HEK293 (cell line): ENCODE measurements around the gene ZIC5.

Source experiments
- BCL11A ChIP-seq: fragments of 450-650 bp; formaldehyde crosslinking; IDR thresholded peaks from 2 replicates; pipeline ENCODE4 v1.5.1; 2016; ENCODE audit warnings: low read depth, missing biosample characterization, missing genetic modification characterization
- EGR2 ChIP-seq: fragments of 450-650 bp; formaldehyde crosslinking; IDR thresholded peaks from 2 replicates; pipeline ENCODE4 v1.5.1; 2016; ENCODE audit warnings: low read depth, missing biosample characterization, missing genetic modification characterization
- GFI1B ChIP-seq: fragments of 450-650 bp; formaldehyde crosslinking; IDR thresholded peaks from 2 replicates; pipeline ENCODE4 v1.5.1; 2016; ENCODE audit warnings: missing biosample characterization, missing genetic modification characterization
- GLIS2 ChIP-seq: fragments of 450-650 bp; formaldehyde crosslinking; IDR thresholded peaks from 2 replicates; pipeline ENCODE4 v1.5.1; 2016; ENCODE audit warnings: missing biosample characterization, missing genetic modification characterization
- IKZF3 ChIP-seq: fragments of 450-650 bp; IDR thresholded peaks from 2 replicates; pipeline ENCODE4 v1.5.0; 2018; ENCODE audit warnings: missing biosample characterization, mild to moderate bottlenecking, missing genetic modification characterization, moderate library complexity
- KLF16 ChIP-seq: fragments of 450-650 bp; formaldehyde crosslinking; IDR thresholded peaks from 2 replicates; pipeline ENCODE4 v1.5.1; 2017; ENCODE audit warnings: missing biosample characterization, missing genetic modification characterization
- KLF8 ChIP-seq: fragments of 450-650 bp; formaldehyde crosslinking; IDR thresholded peaks from 2 replicates; pipeline ENCODE4 v1.5.1; 2016; ENCODE audit warnings: missing biosample characterization, missing genetic modification characterization
- MEIS1 ChIP-seq: sonication (generic); formaldehyde crosslinking; IDR thresholded peaks from 2 replicates; pipeline ENCODE4 v1.8.1; 2022; ENCODE audit warnings: missing genetic modification reagents, mild to moderate bottlenecking, borderline replicate concordance
- MYNN ChIP-seq: fragments of 450-650 bp; formaldehyde crosslinking; IDR thresholded peaks from 2 replicates; pipeline ENCODE4 v1.5.1; 2016; ENCODE audit warnings: missing biosample characterization, missing genetic modification characterization, borderline replicate concordance
- PRDM1 ChIP-seq: fragments of 450-650 bp; formaldehyde crosslinking; IDR thresholded peaks from 2 replicates; pipeline ENCODE4; 2016; ENCODE audit warnings: missing biosample characterization, missing genetic modification characterization
- YY1 ChIP-seq: fragments of 450-650 bp; formaldehyde crosslinking; IDR thresholded peaks from 2 replicates; pipeline ENCODE4 v1.5.1; 2018; ENCODE audit warnings: missing biosample characterization, missing genetic modification characterization
- ZBTB7A ChIP-seq: fragments of 450-650 bp; formaldehyde crosslinking; IDR thresholded peaks from 2 replicates; pipeline ENCODE4 v1.5.1; 2016; ENCODE audit warnings: low read depth, missing biosample characterization, missing genetic modification characterization
- ZFP41 ChIP-seq: fragments of 450-650 bp; formaldehyde crosslinking; IDR thresholded peaks from 2 replicates; pipeline ENCODE4 v1.5.1; 2016; ENCODE audit warnings: missing biosample characterization, missing genetic modification characterization, borderline replicate concordance
- ZNF146 ChIP-seq: fragments of 450-650 bp; formaldehyde crosslinking; IDR thresholded peaks from 2 replicates; pipeline ENCODE4 v1.5.1; 2016; ENCODE audit warnings: missing biosample characterization, missing genetic modification characterization
- ZNF169 ChIP-seq: fragments of 450-650 bp; formaldehyde crosslinking; IDR thresholded peaks from 2 replicates; pipeline ENCODE4 v1.5.1; 2016; ENCODE audit warnings: missing biosample characterization, missing genetic modification characterization
- ZNF174 ChIP-seq: fragments of 450-650 bp; formaldehyde crosslinking; IDR thresholded peaks from 2 replicates; pipeline ENCODE4 v1.5.0; 2017; ENCODE audit warnings: missing biosample characterization, mild to moderate bottlenecking, missing genetic modification characterization
- ZNF248 ChIP-seq: fragments of 450-650 bp; formaldehyde crosslinking; IDR thresholded peaks from 2 replicates; pipeline ENCODE4 v1.5.1; 2017; ENCODE audit warnings: missing biosample characterization, missing genetic modification characterization
- ZNF292 ChIP-seq: fragments of 450-650 bp; formaldehyde crosslinking; IDR thresholded peaks from 2 replicates; pipeline ENCODE4 v1.5.1; 2016; ENCODE audit warnings: low read depth, missing biosample characterization, missing genetic modification characterization, borderline replicate concordance
- ZNF324 ChIP-seq: fragments of 450-650 bp; formaldehyde crosslinking; IDR thresholded peaks from 2 replicates; pipeline ENCODE4 v1.5.1; 2016; ENCODE audit warnings: missing biosample characterization, missing genetic modification characterization
- ZNF335 ChIP-seq: fragments of 450-650 bp; formaldehyde crosslinking; conservative IDR thresholded peaks from 2 replicates; pipeline ENCODE4 v1.5.1; 2016; ENCODE audit warnings: missing biosample characterization, missing genetic modification characterization
- ZNF354C ChIP-seq: fragments of 450-650 bp; formaldehyde crosslinking; IDR thresholded peaks from 2 replicates; pipeline ENCODE4 v1.5.1; 2016; ENCODE audit warnings: missing biosample characterization, missing genetic modification characterization, low read depth, borderline replicate concordance
- ZNF394 ChIP-seq: fragments of 450-650 bp; formaldehyde crosslinking; IDR thresholded peaks from 2 replicates; pipeline ENCODE4 v1.5.1; 2016; ENCODE audit warnings: missing biosample characterization, missing genetic modification characterization, mild to moderate bottlenecking, moderate library complexity, borderline replicate concordance
- ZNF426 ChIP-seq: fragments of 450-650 bp; formaldehyde crosslinking; IDR thresholded peaks from 2 replicates; pipeline ENCODE4 v1.5.1; 2017; ENCODE audit warnings: missing biosample characterization, missing genetic modification characterization, mild to moderate bottlenecking, inconsistent platforms, moderate library complexity
- ZNF433 ChIP-seq: fragments of 450-650 bp; formaldehyde crosslinking; IDR thresholded peaks from 2 replicates; pipeline ENCODE4 v1.5.1; 2016; ENCODE audit warnings: missing biosample characterization, missing genetic modification characterization, low read depth
- ZNF501 ChIP-seq: fragments of 450-650 bp; formaldehyde crosslinking; IDR thresholded peaks from 2 replicates; pipeline ENCODE4 v1.5.1; 2016; ENCODE audit warnings: missing biosample characterization, missing genetic modification characterization
- ZNF529 ChIP-seq: fragments of 450-650 bp; formaldehyde crosslinking; IDR thresholded peaks from 2 replicates; pipeline ENCODE4 v1.5.1; 2017; ENCODE audit warnings: missing genetic modification characterization, missing biosample characterization; ENCODE audit not compliant: insufficient replicate concordance
- ZNF544 ChIP-seq: fragments of 450-650 bp; formaldehyde crosslinking; IDR thresholded peaks from 2 replicates; pipeline ENCODE4 v1.5.0; 2017; ENCODE audit warnings: missing biosample characterization, missing genetic modification characterization
- ZNF548 ChIP-seq: fragments of 450-650 bp; formaldehyde crosslinking; IDR thresholded peaks from 2 replicates; pipeline ENCODE4 v1.5.1; 2016; ENCODE audit warnings: missing biosample characterization, missing genetic modification characterization
- ZNF555 ChIP-seq: fragments of 450-650 bp; formaldehyde crosslinking; conservative IDR thresholded peaks from 2 replicates; pipeline ENCODE4 v1.5.1; 2017; ENCODE audit warnings: missing biosample characterization, mild to moderate bottlenecking, missing genetic modification characterization, inconsistent platforms
- ZNF558 ChIP-seq: fragments of 450-650 bp; formaldehyde crosslinking; IDR thresholded peaks from 2 replicates; pipeline ENCODE4 v1.5.1; 2016; ENCODE audit warnings: missing biosample characterization, missing genetic modification characterization
- ZNF560 ChIP-seq: fragments of 450-650 bp; formaldehyde crosslinking; IDR thresholded peaks from 2 replicates; pipeline ENCODE4 v1.5.1; 2017; ENCODE audit warnings: missing biosample characterization, missing genetic modification characterization, borderline replicate concordance
- ZNF585B ChIP-seq: fragments of 450-650 bp; formaldehyde crosslinking; IDR thresholded peaks from 2 replicates; pipeline ENCODE4 v1.5.1; 2016; ENCODE audit warnings: missing biosample characterization, missing genetic modification characterization
- ZNF600 ChIP-seq: fragments of 450-650 bp; formaldehyde crosslinking; IDR thresholded peaks from 2 replicates; pipeline ENCODE4 v1.5.1; 2016; ENCODE audit warnings: missing biosample characterization, missing genetic modification characterization
- ZNF629 ChIP-seq: fragments of 450-650 bp; formaldehyde crosslinking; IDR thresholded peaks from 2 replicates; pipeline ENCODE4 v1.5.1; 2017; ENCODE audit warnings: missing biosample characterization, missing genetic modification characterization
- ZNF747 ChIP-seq: fragments of 450-650 bp; formaldehyde crosslinking; IDR thresholded peaks from 2 replicates; pipeline ENCODE4 v1.5.1; 2016; ENCODE audit warnings: missing biosample characterization, missing genetic modification characterization
- ZNF768 ChIP-seq: fragments of 450-650 bp; formaldehyde crosslinking; IDR thresholded peaks from 2 replicates; pipeline ENCODE4 v1.5.1; 2018; ENCODE audit warnings: missing biosample characterization, mild to moderate bottlenecking, missing genetic modification characterization
- ZNF792 ChIP-seq: fragments of 450-650 bp; formaldehyde crosslinking; IDR thresholded peaks from 2 replicates; pipeline ENCODE4 v1.5.1; 2016; ENCODE audit warnings: missing biosample characterization, missing genetic modification characterization
- ZNF837 ChIP-seq: fragments of 450-650 bp; formaldehyde crosslinking; IDR thresholded peaks from 2 replicates; pipeline ENCODE4 v1.5.1; 2016; ENCODE audit warnings: missing biosample characterization, missing genetic modification characterization
- TF ChIP-seq, protein P1 (sequence below): fragments of 450-650 bp; formaldehyde crosslinking; IDR thresholded peaks from 2 replicates; pipeline ENCODE4 v1.5.1; 2017; ENCODE audit warnings: missing biosample characterization, missing genetic modification characterization
- TF ChIP-seq, protein P2 (sequence below): fragments of 450-650 bp; formaldehyde crosslinking; IDR thresholded peaks from 2 replicates; pipeline ENCODE4 v1.5.1; 2017; ENCODE audit warnings: missing biosample characterization, missing genetic modification characterization

The ZIC5 gene

DNA sequence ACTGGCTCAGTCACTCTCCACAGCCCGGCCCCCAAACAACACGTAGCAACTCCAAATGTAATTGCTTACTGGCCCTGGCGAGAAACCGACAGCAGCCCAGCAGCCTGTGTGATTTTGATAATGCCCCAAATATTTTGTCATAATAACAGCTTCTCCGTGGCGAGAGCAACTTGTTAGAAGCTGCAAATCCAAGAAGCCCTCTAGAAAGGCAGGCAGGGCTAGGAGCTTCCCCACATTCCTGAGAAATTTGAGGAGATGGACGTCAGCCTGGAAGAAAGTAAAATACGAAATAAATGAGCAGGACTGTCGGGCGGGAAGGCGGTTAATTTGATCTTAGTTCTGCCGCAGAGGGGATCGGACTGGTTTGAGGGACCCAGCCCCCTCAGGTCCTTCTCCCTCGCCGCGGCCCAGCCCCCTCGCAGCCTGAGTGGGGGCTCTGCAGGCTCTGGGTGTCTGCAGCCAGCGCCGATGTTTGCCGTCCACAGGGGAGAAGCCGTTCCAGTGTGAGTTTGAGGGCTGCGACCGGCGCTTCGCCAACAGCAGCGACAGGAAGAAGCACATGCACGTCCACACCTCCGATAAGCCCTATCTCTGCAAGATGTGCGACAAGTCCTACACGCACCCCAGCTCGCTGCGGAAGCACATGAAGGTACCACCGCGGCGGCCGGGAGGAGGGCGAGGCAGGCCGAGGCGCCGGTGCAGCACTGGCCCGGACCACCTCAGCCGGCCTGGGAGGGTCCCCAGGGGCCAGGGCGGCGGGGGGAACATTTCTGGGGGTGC, 13.1 kb upstream of the ZIC5 start (continued):
- TF ChIP-seq ZNF292 (tag by site-specific recombination), result no peak
- no peak for TF ChIP-seq YY1 (tag by site-specific recombination)
- no peak for TF ChIP-seq ZNF792
- no peak for TF ChIP-seq ZNF146 (tag by site-specific recombination)
- TF ChIP-seq KLF8 (tag by site-specific recombination), result 0 out of 2 replicates have a peak, but pooled peaks have one; percentile 20
- no peak for TF ChIP-seq ZNF169 (tag by site-specific recombination)
- TF ChIP-seq GFI1B (tag by site-specific recombination), result no peak
- TF ChIP-seq ZNF747 (tag by site-specific recombination), result no peak
- no peak for TF ChIP-seq ZNF248 (tag by site-specific recombination)
- TF ChIP-seq ZNF335 (tag by site-specific recombination), result no peak
- TF ChIP-seq ZNF501 (tag by site-specific recombination), result 0 out of 2 replicates have a peak, but pooled peaks have one; percentile 36
- TF ChIP-seq MEIS1 (CRISPR knock-in tag), result no peak
- no peak for TF ChIP-seq ZNF837
- TF ChIP-seq ZBTB7A (tag by site-specific recombination), result peak; percentile 78; the same call in 1 of the 2 replicates
- no peak for TF ChIP-seq BCL11A
- no peak for TF ChIP-seq KLF16
- no peak for TF ChIP-seq ZFP41 (tag by site-specific recombination)
- no peak for TF ChIP-seq ZNF433 (tag by site-specific recombination)
- TF ChIP-seq ZNF426 (tag by site-specific recombination), result no peak
- TF ChIP-seq PRDM1, result peak; percentile 44
- TF ChIP-seq ZNF529 (tag by site-specific recombination), result no peak
- TF ChIP-seq ZNF585B (tag by site-specific recombination), result no peak
- no peak for TF ChIP-seq ZNF324
- TF ChIP-seq EGR2 (tag by site-specific recombination), result no peak
- TF ChIP-seq ZNF548, result no peak
- no peak for TF ChIP-seq ZNF558 (tag by site-specific recombination)
- no peak for TF ChIP-seq ZNF354C
- TF ChIP-seq ZNF629 (tag by site-specific recombination), result no peak
- TF ChIP-seq ZNF600, result peak; percentile 92
- TF ChIP-seq ZNF768 (tag by site-specific recombination), result no peak
- no peak for TF ChIP-seq ZNF555 (tag by site-specific recombination)
- peak; percentile 93; the same call in 1 of the 2 replicates for TF ChIP-seq GLIS2 (tag by site-specific recombination)
- TF ChIP-seq ZNF394 (tag by site-specific recombination), result 0 out of 2 replicates have a peak, but pooled peaks have one; percentile 38
- peak; percentile 25; the same call in 1 of the 2 replicates for TF ChIP-seq IKZF3 (tag by site-specific recombination)
- no peak for TF ChIP-seq ZNF560 (tag by site-specific recombination)
- no peak for TF ChIP-seq MYNN (tag by site-specific recombination)
- TF ChIP-seq ZNF174 (tag by site-specific recombination), result no peak
- TF ChIP-seq, protein P1, sequence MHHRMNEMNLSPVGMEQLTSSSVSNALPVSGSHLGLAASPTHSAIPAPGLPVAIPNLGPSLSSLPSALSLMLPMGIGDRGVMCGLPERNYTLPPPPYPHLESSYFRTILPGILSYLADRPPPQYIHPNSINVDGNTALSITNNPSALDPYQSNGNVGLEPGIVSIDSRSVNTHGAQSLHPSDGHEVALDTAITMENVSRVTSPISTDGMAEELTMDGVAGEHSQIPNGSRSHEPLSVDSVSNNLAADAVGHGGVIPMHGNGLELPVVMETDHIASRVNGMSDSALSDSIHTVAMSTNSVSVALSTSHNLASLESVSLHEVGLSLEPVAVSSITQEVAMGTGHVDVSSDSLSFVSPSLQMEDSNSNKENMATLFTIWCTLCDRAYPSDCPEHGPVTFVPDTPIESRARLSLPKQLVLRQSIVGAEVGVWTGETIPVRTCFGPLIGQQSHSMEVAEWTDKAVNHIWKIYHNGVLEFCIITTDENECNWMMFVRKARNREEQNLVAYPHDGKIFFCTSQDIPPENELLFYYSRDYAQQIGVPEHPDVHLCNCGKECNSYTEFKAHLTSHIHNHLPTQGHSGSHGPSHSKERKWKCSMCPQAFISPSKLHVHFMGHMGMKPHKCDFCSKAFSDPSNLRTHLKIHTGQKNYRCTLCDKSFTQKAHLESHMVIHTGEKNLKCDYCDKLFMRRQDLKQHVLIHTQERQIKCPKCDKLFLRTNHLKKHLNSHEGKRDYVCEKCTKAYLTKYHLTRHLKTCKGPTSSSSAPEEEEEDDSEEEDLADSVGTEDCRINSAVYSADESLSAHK, result no peak
- TF ChIP-seq ZNF544 (tag by site-specific recombination), result no peak
- TF ChIP-seq, protein P2, sequence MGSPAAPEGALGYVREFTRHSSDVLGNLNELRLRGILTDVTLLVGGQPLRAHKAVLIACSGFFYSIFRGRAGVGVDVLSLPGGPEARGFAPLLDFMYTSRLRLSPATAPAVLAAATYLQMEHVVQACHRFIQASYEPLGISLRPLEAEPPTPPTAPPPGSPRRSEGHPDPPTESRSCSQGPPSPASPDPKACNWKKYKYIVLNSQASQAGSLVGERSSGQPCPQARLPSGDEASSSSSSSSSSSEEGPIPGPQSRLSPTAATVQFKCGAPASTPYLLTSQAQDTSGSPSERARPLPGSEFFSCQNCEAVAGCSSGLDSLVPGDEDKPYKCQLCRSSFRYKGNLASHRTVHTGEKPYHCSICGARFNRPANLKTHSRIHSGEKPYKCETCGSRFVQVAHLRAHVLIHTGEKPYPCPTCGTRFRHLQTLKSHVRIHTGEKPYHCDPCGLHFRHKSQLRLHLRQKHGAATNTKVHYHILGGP (tag by site-specific recombination), result no peak
